Measurements from ENCODE around the gene EML5.

DNA sequence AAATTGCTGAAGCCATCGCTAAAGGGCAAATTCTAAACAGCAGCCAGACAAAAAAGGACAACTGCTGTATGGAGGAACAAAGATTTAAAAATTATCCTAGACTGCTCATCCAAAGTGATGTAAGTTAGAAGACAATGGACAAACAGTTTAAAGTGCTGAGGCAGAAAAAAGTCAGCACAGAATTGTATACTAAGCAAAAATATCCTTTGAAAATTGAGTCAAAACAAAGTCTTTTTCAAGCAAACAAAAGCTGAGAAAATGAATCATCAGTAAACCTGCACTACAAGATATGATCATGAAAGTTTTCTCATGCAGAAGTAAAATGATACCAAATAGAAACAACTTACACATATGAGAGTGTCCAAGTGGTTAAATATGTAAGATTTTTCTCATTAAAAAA is 43.6 kb downstream of the EML5 start:
- TF ChIP-seq POLR2A (IDR thresholded peaks at IDR 0.05; ENCODE audit: low read depth, low read length) (no peak), TAF1 (IDR thresholded peaks at IDR 0.05; ENCODE audit: borderline replicate concordance, low read depth, low read length) (no peak), POLR2AphosphoS5 (IDR thresholded peaks at IDR 0.05; ENCODE audit: low read depth, low read length) (no peak)

All from GM12892 (cell line).